ENCODE data around the gene SLC7A8.

DNA sequence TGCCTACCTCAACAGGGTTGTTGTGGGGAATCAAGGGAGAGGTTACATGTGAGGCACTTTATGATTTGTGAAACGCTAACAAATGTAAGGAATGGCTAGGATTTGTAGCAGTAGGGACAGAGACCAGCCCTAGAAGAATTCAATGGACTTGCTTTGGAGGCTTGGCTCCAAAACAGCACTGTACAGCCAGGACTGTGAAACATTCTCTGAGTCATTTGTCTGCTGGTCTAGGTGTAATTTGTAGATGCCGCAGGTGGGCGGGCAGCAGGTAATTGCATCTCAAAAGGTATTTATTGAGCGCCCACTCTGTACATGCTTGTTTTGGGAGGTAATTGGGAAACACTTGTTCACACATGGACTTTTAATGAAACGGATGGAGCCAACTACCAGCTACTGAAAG, 11.4 kb downstream of the SLC7A8 start:
- no peak for TF ChIP-seq CTCF (conservative IDR thresholded peaks at IDR 0.05; ENCODE audit: low read depth, low read length)
- TF ChIP-seq POLR2A (IDR thresholded peaks at IDR 0.05; ENCODE audit: low read depth, low read length) = no peak
- no peak for TF ChIP-seq BHLHE40 (IDR thresholded peaks at IDR 0.05; ENCODE audit: low read depth, low read length)
- no peak for TF ChIP-seq NFE2L2 (IDR thresholded peaks at IDR 0.05; ENCODE audit: low read depth, low read length)
- TF ChIP-seq MXI1 (IDR thresholded peaks at IDR 0.05; ENCODE audit: borderline replicate concordance, low read depth, low read length) = no peak
- TF ChIP-seq CEBPB (IDR thresholded peaks at IDR 0.05; ENCODE audit: low read depth, low read length) = no peak
- no peak for TF ChIP-seq RAD21 (IDR thresholded peaks at IDR 0.05; ENCODE audit: low read length)
- TF ChIP-seq USF2 (IDR thresholded peaks at IDR 0.05; ENCODE audit: low read depth, low read length) = no peak
- no peak for TF ChIP-seq RCOR1 (IDR thresholded peaks at IDR 0.05; ENCODE audit: insufficient replicate concordance, low read length)

Data from IMR-90 (cell line).